Measurements from ENCODE around the gene NDOR1. TPM values are rescaled to one million over a fixed set of nuclear protein-coding genes. Genes with fewer than 3 reads are reported as not detected.

Gene NDOR1
- total RNA-seq, 1 donor from 2014 or later = 27.0 TPM

DNA sequence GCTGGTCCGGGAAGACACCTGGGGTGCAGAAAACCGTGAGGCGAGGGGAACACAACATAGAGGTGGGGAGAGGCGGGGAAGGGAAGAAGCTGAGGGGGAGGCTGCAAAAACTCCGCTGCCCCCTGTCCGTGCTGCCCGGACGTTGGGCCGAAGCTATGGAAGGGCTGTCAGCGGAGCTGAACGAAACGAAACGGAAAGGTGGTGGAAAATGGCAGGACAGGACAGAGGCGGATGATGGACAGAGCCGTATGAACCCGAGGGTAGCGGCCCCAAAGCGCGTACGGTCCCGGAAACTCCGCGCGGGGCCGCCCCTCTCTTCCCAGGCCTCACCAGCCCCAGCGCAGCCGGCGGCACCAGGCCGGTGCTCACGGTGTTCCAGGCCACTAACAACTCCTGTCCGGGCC is 17.4 kb upstream of the NDOR1 start:
- intact Hi-C loops (cut with DNase I) = loop anchor here (1.0 kb wide), 5 partner anchors 12 to 705 kb away; partner anchors contain the start of genes NDOR1, SEC16A, TMEM203 and TPRN
- H3K36me3 ChIP-seq = peaks cover 38 to 51% of the 10 kb centered on the region in 2 donors
- no peaks in the 10 kb centered on the region for H3K9me3 ChIP-seq
- peaks cover 23 to 38% of the 10 kb centered on the region in 2 donors for H3K4me1 ChIP-seq
- no peak for DNase-seq (ENCODE audit: low spot score in 2 of 2)
- TF ChIP-seq, protein P1, sequence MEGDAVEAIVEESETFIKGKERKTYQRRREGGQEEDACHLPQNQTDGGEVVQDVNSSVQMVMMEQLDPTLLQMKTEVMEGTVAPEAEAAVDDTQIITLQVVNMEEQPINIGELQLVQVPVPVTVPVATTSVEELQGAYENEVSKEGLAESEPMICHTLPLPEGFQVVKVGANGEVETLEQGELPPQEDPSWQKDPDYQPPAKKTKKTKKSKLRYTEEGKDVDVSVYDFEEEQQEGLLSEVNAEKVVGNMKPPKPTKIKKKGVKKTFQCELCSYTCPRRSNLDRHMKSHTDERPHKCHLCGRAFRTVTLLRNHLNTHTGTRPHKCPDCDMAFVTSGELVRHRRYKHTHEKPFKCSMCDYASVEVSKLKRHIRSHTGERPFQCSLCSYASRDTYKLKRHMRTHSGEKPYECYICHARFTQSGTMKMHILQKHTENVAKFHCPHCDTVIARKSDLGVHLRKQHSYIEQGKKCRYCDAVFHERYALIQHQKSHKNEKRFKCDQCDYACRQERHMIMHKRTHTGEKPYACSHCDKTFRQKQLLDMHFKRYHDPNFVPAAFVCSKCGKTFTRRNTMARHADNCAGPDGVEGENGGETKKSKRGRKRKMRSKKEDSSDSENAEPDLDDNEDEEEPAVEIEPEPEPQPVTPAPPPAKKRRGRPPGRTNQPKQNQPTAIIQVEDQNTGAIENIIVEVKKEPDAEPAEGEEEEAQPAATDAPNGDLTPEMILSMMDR (IDR thresholded peaks at IDR 0.05) = no peak
- peak overlapping the region; percentile 85 to 91 for H3K4me3 ChIP-seq
- H3K27ac ChIP-seq = peak overlapping the region; percentile 86 to 89
- no peaks in the 10 kb centered on the region for H3K27me3 ChIP-seq

DNA sequence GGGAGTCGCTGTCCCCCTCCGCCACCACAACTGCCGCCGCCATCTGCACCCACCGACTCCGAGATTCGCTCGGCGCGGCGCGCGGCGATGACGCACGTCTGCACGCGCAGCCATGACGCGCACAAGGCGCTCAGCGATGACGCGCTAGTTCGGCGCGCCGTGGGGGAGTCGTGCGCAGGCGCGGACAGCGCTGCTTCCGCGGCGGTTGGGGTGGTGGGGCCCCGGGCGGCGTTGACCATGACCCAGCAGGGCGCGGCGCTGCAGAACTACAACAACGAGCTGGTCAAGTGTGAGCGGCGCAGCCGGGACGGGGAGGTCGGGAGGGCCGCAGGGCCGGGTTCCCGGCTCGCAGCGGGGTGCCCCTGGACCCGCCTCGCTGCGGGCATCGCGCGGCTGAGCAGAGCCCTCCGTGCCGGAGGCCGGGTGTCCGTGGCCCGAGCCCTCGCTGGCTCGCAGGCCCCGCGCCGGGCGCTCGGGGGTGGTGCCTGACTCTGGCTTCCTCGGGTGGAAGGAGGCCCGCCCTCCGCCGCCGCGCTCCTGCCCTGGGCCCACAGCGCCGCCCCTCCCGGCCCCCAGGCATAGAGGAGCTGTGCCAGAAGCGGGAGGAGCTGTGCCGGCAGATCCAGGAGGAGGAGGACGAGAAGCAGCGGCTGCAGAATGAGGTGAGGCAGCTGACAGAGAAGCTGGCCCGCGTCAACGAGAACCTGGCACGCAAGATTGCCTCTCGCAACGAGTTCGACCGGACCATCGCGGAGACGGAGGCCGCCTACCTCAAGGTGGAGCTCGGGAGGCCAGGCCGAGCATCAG is 16.8 kb upstream of the NDOR1 start, which contains the start of the genes ANAPC2 and SSNA1:
ANAPC2 (minus strand) TSS at position 71 of the 807 bp plus-strand sequence; CDS start at position 43, 28 bp downstream.
SSNA1 (plus strand) TSS at position 187 of the 807 bp plus-strand sequence; CDS start at position 238, 51 bp downstream.
- peaks cover 31 to 45% of the 10 kb centered on the region in 2 donors for H3K36me3 ChIP-seq
- intact Hi-C loops (cut with DNase I) = loop anchor here (1.0 kb wide), 5 partner anchors 12 to 705 kb away; partner anchors contain the start of genes NDOR1, SEC16A, TMEM203 and TPRN

DNA sequence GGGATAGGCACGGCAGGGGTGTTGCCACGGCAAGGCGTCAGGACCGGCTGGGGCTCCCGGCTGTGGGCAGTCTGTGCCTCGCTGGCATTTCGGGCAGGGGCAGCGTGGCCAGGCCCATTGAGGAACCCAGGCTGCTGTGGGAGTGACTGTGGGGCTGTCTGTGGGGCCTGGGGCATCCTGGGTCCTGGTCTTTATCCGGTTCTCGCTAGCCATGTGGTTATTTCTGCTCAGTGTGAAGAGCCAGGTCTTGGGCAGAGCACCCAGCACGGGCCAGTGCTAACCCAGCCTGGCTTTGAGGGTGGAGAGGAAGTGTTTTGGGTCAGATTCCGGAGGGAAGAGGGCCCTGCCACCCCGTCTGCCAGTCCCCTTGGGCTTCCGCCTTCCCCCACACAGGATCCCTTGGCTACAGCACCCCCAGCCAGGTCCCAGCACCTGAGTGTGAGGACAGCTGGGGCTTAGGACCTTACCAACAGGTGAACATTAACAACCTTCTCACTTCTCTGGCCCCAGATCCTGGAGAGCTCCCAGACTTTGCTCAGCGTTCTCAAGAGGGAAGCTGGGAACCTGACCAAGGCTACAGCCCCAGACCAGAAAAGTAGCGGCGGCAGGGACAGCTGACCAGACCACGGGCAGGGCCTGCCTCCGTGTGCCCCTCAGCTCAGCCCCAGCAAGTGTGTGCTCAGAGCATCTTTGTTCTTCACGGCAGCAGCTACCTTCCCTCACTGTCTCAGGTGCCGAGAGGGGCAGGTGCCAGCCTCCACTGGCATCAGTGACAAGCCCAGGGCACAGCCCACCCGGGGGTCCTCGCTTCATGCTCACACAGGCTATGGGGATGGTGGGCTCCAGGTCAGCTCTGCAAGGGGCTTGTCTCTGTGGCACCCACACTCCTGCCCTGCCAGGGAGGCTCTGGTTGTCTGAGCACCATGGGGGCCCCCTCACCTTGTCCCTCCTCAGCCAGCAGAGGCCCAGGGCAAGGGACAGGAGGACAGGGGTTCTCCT is 15.9 kb upstream of the NDOR1 start:
- DNase-seq (ENCODE audit: low spot score in 2 of 2) = no peak
- H3K9me3 ChIP-seq = no peaks in the 10 kb centered on the region
- no peaks in the 10 kb centered on the region for H3K27me3 ChIP-seq
- TF ChIP-seq, protein P1 (IDR thresholded peaks at IDR 0.05) = no peak
- peak overlapping the region; percentile 86 to 89 for H3K27ac ChIP-seq
- intact Hi-C loops (cut with DNase I) = no loop called here
- peaks cover 22 to 38% of the 10 kb centered on the region in 2 donors for H3K36me3 ChIP-seq
- H3K4me3 ChIP-seq = peak overlapping the region; percentile 85 to 91
- peaks cover 23 to 38% of the 10 kb centered on the region in 2 donors for H3K4me1 ChIP-seq

More for the DNA sequence above, 16.8 kb upstream of the NDOR1 start, which contains the start of the genes ANAPC2 and SSNA1:
- Histone ChIP-seq H3K4me1 (peaks cover 23 to 38% of the 10 kb centered on the region in 2 donors), H3K9me3 (no peaks in the 10 kb centered on the region), H3K27ac (peak within 1 kb of the TSS; percentile 86 to 89), H3K27me3 (no peaks in the 10 kb centered on the region), H3K4me3 (peak within 1 kb of the TSS; percentile 85 to 91)
- DNase-seq (ENCODE audit: low spot score in 2 of 2) = peak; percentile 70 to 95
- TF ChIP-seq, protein P1 (IDR thresholded peaks at IDR 0.05) = peak in 2 of 3 experiments; percentile 15 to 35

DNA sequence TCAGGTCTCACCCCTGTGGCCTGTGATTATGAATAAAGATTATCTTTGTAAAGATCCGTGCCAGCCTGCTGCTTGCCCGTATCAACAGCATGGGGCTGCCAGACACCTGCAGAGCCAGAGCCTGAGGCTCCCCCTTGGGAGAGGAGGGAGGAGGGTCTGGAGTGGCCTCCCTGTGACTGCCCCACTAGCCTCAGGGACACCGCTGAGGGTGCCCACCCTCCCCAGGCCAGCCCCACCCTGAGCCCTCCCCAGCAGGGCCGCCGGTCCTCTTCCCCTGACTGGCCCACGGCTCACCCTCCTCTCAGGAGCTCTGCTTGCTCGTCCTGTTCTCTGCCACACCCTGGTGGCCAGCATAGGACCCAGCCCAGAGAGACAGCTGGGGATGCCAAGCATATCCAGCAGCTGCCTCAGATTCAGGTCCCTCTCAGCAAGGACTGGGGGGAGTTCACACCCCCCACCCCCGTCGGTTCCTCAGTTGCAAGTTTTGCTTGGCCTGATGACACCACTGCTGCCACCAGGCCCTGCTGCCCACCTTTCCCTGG is 15.1 kb upstream of the NDOR1 start:
- Histone ChIP-seq H3K4me3 (peak overlapping the region in 1 of 2 donors; percentile 91), H3K27ac (peak overlapping the region in 1 of 2 donors; percentile 86), H3K27me3 (no peaks in the 10 kb centered on the region), H3K4me1 (peaks cover 23 to 38% of the 10 kb centered on the region in 2 donors), H3K9me3 (no peaks in the 10 kb centered on the region), H3K36me3 (peaks cover 19 to 30% of the 10 kb centered on the region in 2 donors)
- TF ChIP-seq, protein P1 (IDR thresholded peaks at IDR 0.05) = no peak
- no peak for DNase-seq (ENCODE audit: low spot score in 2 of 2)
- intact Hi-C loops (cut with DNase I) = no loop called here

DNA sequence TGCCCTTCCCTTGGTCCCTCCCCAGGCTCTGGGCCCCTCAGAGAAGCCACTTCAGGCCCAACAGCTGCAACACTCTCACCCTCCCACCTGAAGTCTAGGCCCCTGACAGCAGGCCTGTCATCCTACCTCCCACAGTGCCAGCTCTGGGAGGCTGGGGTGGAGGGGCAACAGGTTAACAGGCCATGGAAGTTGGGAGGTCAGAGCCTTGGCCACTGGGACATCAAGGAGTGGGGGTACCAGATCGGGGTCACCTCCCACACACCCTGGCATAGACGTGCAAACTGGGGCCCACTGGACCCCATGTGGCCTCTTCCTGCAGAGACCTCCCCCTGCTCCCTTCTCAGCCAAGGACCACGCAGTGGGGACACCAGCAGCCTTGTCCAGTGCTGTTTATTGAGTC is 14.3 kb upstream of the NDOR1 start:
- no peak for DNase-seq (ENCODE audit: low spot score in 2 of 2)
- Histone ChIP-seq H3K4me3 (no peak overlapping the region), H3K36me3 (peaks cover 19 to 22% of the 10 kb centered on the region in 2 donors), H3K4me1 (peaks cover 23 to 31% of the 10 kb centered on the region in 2 donors), H3K9me3 (no peaks in the 10 kb centered on the region), H3K27ac (no peak overlapping the region), H3K27me3 (no peaks in the 10 kb centered on the region)
- TF ChIP-seq, protein P1 (IDR thresholded peaks at IDR 0.05) = no peak
- intact Hi-C loops (cut with DNase I) = no loop called here

All from ascending aorta (tissue), 2 donors.